HFFc6 (cell line): ENCODE measurements around the gene NLRP1. TPM values are rescaled to one million over a fixed set of nuclear protein-coding genes. Genes with fewer than 3 reads are reported as not detected.

Experiments used
- DNase-seq: peaks from one replicate; pipeline ENCODE4 v3.0.0-alpha.2; 2018
- H3K27ac Mint-ChIP-seq: 2 replicates; pipeline ENCODE4 v1.8.0; 2020; ENCODE audit warnings: mild to moderate bottlenecking, mixed read lengths
- H3K27me3 Mint-ChIP-seq: 2 replicates; pipeline ENCODE4 v1.8.0; 2021; ENCODE audit warnings: mild to moderate bottlenecking, moderate library complexity, mixed read lengths; ENCODE audit not compliant: insufficient read depth
- H3K36me3 Mint-ChIP-seq: 2 replicates; pipeline ENCODE4 v1.8.0; 2021; ENCODE audit warnings: low read depth, mixed read lengths
- H3K4me1 Mint-ChIP-seq: 2 replicates; pipeline ENCODE4 v1.8.0; 2020; ENCODE audit warnings: low read depth, mixed read lengths
- H3K4me3 Mint-ChIP-seq: 2 replicates; pipeline ENCODE4 v1.8.0; 2020; ENCODE audit warnings: mild to moderate bottlenecking, moderate library complexity, mixed read lengths
- H3K9me3 Mint-ChIP-seq: 2 replicates; pipeline ENCODE4 v1.8.0; 2020; ENCODE audit warnings: mild to moderate bottlenecking, mixed read lengths
- total RNA-seq, 6 experiments: library from RNA; stranded (reverse); fragmentation: NEBNext Ultra II Directional; extraction: Animal tissue kit (Norgen Biotek cat#: 25700); gene quantifications; 2 replicates in 1 of 6; 3 replicates in 5 of 6; pipeline ENCODE4 v1.2.3, GENCODE V29; 2021
- TF ChIP-seq, protein P1 (sequence below): fragments of 200-600 bp; sonication (generic); IDR thresholded peaks from 2 replicates; pipeline ENCODE4 v1.5.0; 2021; ENCODE audit warnings: antibody characterized with exemption, mild to moderate bottlenecking

NLRP1 gene
- total RNA-seq, 6 experiments from 2014 or later: 26.9 to 44.9 (median 40.6) TPM

DNA sequence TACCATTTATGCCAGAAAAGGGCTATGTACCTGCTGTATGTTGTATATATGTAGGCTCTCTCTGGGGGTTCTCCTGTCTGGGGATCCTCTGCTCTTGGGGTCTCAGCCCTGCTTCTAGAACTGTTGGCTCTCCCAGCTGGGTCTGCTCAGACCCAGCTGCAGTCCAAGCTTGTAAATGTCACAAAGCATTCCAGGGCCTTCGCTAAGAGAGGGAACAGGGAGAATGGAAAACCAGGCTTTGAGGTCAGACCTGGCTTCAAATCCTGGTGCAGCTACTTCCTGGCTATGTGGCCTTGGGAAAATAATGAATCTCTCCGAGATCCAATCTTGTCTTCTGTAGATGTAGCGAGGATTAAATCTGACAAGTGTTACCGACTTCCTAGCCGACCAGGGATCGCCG lies 44.0 kb downstream of the NLRP1 start:
- Mint-ChIP-seq H3K27me3 (no peaks in the 10 kb centered on the region; the same call in none of the 2 replicates), H3K4me3 (no peak overlapping the region), H3K4me1 (no peaks in the 10 kb centered on the region), H3K36me3 (no peaks in the 10 kb centered on the region; the same call in none of the 2 replicates), H3K27ac (no peak overlapping the region), H3K9me3 (no peaks in the 10 kb centered on the region)
- no peak for DNase-seq
- TF ChIP-seq, protein P1, sequence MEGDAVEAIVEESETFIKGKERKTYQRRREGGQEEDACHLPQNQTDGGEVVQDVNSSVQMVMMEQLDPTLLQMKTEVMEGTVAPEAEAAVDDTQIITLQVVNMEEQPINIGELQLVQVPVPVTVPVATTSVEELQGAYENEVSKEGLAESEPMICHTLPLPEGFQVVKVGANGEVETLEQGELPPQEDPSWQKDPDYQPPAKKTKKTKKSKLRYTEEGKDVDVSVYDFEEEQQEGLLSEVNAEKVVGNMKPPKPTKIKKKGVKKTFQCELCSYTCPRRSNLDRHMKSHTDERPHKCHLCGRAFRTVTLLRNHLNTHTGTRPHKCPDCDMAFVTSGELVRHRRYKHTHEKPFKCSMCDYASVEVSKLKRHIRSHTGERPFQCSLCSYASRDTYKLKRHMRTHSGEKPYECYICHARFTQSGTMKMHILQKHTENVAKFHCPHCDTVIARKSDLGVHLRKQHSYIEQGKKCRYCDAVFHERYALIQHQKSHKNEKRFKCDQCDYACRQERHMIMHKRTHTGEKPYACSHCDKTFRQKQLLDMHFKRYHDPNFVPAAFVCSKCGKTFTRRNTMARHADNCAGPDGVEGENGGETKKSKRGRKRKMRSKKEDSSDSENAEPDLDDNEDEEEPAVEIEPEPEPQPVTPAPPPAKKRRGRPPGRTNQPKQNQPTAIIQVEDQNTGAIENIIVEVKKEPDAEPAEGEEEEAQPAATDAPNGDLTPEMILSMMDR: no peak

DNA sequence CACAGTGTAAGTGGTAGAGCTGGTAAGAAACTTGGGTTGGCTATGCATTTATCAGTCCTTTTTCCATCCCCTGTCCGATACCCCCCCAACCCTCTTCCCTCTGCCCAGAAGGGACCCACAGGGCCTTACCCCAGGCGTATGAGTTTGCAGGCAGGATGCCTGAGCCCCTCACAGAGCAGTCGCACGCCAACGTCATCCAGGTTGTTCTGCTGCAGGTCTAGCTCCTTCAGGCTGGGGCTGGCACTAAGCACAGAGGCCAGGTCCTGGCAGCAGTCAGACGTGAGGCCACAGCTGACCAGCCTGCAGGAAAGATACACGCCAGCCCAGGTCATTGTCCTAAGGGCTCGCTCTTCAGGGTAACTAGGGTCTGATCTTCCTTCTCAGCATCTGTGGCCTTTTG lies 45.0 kb downstream of the NLRP1 start:
- no peak for DNase-seq
- no peak overlapping the region for H3K4me3 Mint-ChIP-seq
- H3K27me3 Mint-ChIP-seq: no peaks in the 10 kb centered on the region; the same call in none of the 2 replicates
- H3K4me1 Mint-ChIP-seq: no peaks in the 10 kb centered on the region
- no peak overlapping the region for H3K27ac Mint-ChIP-seq
- no peaks in the 10 kb centered on the region; the same call in none of the 2 replicates for H3K36me3 Mint-ChIP-seq
- TF ChIP-seq, protein P1: no peak
- H3K9me3 Mint-ChIP-seq: no peaks in the 10 kb centered on the region

DNA sequence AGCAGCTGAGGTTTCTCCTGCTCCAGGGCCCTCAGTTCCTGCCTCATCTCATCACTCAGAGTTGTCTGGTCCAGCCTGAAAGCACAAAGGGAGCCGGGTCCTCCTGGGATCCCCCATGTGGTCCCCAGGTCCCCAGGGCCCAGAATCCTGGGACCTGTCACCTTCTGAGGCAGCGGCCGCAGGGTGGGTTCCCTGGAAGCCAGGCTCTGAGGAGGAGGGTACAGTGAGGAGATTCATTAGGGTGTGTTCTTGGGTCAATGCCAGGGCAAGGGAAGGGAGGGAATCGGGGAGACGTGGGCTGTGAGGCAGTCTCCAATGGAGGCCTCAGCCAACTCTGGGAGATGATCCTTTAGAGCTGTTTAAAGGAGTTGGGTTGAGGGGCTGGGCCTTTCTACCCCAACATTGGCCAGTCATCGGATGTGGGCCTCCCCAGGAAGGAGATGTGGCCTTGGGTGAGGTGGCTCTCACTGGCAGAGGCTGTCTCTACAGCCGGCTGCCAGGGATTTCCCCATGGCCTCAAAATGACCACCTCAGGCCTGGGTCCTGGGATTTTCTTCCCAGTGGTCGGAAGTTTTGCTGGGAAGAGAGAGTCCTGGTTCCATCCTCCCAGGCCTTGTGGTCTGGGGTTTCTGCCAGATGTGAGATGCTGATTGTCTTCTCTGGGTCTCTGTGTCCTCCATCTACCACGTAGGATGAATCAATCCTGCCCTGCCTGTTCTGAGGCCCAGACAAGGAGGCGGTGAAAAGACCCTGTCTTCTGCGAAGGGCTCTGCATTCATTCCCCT lies 47.3 kb downstream of the NLRP1 start:
- Mint-ChIP-seq H3K9me3 (no peaks in the 10 kb centered on the region), H3K36me3 (peaks cover 4% of the 10 kb centered on the region), H3K27ac (no peak overlapping the region), H3K27me3 (no peaks in the 10 kb centered on the region; the same call in none of the 2 replicates), H3K4me3 (no peak overlapping the region), H3K4me1 (no peaks in the 10 kb centered on the region)
- DNase-seq: no peak
- TF ChIP-seq, protein P1: no peak

DNA sequence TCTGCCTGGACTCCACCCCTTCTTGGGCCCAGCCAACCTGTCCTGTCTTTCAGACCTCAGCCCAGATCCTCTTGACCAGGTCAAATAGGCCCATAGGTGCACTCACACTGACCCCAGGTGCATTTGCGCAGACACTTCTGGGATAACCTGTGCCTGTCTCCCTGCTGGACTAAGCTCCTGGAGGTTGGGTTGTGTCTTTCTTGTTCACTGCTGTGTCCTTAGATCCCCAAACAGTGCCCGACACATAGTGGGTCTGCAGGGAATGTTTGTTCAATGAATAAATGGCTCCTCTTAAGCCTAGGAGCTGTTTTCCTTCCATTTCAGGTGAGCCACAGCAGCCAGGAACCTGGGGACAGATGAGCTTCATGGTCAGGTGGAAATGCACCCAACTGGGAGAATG lies 48.9 kb downstream of the NLRP1 start:
- TF ChIP-seq, protein P1: no peak
- H3K4me3 Mint-ChIP-seq: no peak overlapping the region
- no peak overlapping the region for H3K27ac Mint-ChIP-seq
- no peaks in the 10 kb centered on the region for H3K4me1 Mint-ChIP-seq
- H3K36me3 Mint-ChIP-seq: peaks cover 10% of the 10 kb centered on the region
- DNase-seq: no peak
- H3K27me3 Mint-ChIP-seq: no peaks in the 10 kb centered on the region; the same call in none of the 2 replicates
- no peaks in the 10 kb centered on the region for H3K9me3 Mint-ChIP-seq

DNA sequence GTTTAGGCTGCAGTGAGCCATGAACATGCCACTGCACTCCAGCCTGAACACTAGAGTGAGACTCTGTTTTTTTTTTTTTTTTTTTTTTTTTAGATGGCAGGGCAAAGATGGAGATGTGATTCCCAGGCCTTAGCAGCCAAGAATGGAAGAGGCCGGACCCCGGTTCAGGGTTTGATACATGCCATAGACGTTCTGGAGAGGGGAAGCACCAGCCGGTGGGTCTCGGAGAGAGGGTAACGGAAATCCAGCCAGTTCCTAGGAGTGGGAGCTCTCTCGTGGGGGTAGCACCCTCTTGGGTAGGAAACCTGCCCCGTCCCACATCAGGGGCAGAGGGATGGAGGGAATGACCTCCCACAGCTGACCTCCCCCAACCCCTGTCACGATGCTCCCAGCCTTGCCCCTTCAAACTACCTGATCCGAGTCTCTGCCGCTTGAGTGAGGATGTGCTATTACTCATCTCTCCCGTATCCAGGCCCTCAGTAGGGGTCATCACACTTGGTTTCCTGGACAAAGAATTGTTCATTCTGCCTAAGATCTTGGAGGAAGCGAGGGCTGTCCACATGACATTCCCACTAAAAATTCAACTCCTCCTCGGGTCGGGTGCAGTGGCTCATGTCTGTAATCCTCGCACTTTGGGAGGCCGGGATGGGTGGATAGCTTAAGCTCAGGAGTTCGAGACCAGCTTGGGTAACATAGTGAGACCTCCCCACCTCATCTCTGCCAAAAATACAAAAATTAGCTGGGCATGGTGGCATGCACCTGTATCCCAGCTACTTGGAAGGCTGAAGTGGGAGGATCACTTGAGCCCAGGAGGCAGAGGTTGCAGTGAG lies 50.6 kb downstream of the NLRP1 start:
- Mint-ChIP-seq H3K36me3 (peaks cover 15% of the 10 kb centered on the region), H3K4me1 (no peaks in the 10 kb centered on the region), H3K27me3 (no peaks in the 10 kb centered on the region; the same call in none of the 2 replicates), H3K4me3 (no peak overlapping the region), H3K9me3 (no peaks in the 10 kb centered on the region), H3K27ac (no peak overlapping the region)
- DNase-seq: no peak
- TF ChIP-seq, protein P1: no peak
